OCI-LY1 (cell line): ENCODE measurements around the gene CPVL.

Experiments used
- EZH2 ChIP-seq: fragments of 200-600 bp; sonication (generic), shearing (Covaris generic); IDR thresholded peaks from 2 replicates; pipeline ENCODE4 v1.8.0; 2017; ENCODE audit warnings: borderline replicate concordance, mixed run types, mild to moderate bottlenecking, antibody characterized with exemption, low read length, moderate library complexity, mixed read lengths
- TF ChIP-seq, protein P1 (sequence below): fragments of 200-600 bp; sonication (generic), shearing (Covaris generic); IDR thresholded peaks from 2 replicates; pipeline ENCODE4 v1.5.1; 2017; ENCODE audit warnings: mild to moderate bottlenecking, antibody characterized with exemption, low read length, moderate library complexity, mixed read lengths

DNA sequence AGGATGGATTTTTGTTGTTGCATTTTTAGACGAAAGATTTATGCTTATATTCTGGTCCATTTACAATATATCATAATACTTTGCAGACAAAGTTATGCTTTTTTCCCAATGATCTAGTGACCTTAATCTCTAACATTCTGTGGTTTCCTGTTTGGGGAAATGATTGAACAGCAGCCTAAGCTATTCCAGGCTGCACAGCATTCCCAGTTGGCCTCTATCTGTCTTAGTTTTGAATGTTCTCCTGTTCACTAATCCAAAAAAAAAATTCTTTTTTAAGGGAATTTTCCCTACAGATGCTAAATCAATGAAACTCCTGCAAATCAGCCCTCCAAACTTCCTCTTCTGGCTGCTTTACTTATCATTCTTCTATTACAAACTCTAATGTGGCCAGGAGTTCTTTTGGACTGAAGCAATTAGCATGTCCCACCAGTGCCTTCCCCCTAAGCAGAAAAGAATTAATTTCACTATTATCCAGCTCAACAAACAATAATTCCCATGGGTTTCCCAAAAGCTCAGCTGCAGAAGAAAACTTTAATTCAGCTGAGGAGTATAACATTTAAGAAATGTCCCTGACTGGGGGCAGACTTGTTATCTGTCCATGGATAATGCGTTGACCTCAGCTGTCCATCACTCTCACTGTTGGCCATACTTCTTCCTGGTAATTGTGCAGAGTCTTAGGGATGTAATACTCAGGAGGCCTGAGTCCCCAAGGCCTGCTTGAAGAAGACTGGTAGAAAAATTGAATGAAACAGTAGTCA is 106.3 kb downstream of the CPVL start:
- TF ChIP-seq, protein P1, sequence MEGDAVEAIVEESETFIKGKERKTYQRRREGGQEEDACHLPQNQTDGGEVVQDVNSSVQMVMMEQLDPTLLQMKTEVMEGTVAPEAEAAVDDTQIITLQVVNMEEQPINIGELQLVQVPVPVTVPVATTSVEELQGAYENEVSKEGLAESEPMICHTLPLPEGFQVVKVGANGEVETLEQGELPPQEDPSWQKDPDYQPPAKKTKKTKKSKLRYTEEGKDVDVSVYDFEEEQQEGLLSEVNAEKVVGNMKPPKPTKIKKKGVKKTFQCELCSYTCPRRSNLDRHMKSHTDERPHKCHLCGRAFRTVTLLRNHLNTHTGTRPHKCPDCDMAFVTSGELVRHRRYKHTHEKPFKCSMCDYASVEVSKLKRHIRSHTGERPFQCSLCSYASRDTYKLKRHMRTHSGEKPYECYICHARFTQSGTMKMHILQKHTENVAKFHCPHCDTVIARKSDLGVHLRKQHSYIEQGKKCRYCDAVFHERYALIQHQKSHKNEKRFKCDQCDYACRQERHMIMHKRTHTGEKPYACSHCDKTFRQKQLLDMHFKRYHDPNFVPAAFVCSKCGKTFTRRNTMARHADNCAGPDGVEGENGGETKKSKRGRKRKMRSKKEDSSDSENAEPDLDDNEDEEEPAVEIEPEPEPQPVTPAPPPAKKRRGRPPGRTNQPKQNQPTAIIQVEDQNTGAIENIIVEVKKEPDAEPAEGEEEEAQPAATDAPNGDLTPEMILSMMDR, result no peak
- TF ChIP-seq EZH2, result no peak
